ENCODE measurements around the gene NALCN.

The NALCN gene

DNA sequence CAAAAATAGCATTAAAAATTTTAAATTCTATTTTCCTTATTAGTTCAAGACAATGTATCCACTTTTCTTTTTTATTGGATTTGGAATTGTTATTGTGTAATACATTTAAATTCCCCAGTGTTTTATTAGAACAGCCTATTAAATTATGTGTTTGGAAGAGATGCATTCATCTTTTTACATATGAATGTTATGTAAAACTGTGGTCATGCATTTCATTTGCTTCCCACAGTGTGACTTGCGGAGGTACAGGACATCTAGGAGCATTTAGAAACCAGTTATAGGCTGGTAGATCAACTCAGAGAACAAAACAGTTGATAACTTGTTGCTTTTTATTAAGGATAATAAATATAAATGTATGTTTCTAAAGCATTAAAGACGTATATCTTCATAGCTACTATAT is 406.2 kb downstream of the NALCN start:
- no peak for DNase-seq

- DNase-seq: no peak
These were observed 409.1 kb downstream of the NALCN start for GRCh38 chr13:101007245-101007644.

All from NCI-H2081 (cell line).